NCI-H2196 treated with DMSO at 0.1 percent for 48 hours (cell line): ENCODE results near the gene ATN1.
"Not testable (repeated sequence)": the region's sequence is repeated elsewhere in the genome, so short reads cannot be mapped to it uniquely, and the experiment has no call there.

Experiments
- DNase-seq: peaks from one replicate; lab custom pipeline; 2025; ENCODE audit not compliant: unreplicated experiment; lab: John Stamatoyannopoulos, UW

ATN1 gene

GRCh38 chr12:6904280-6905276 is 23.2 kb upstream of the ATN1 start, which contains the start of gene LRRC23:
Gene LRRC23 (plus strand): TSS chr12:6904822. CDS start chr12:6905634, 812 bp downstream.
- DNase-seq: peak; percentile 76

GRCh38 chr12:6905414-6906040 is 22.2 kb upstream of the ATN1 start:
- no peak for DNase-seq

GRCh38 chr12:6908141-6908540 is 19.6 kb upstream of the ATN1 start:
- not testable (repeated sequence) for DNase-seq

- no peak for DNase-seq
Observed at GRCh38 chr12:6909421-6910145, 18.2 kb upstream of the ATN1 start.

GRCh38 chr12:6912164-6912935 is 15.4 kb upstream of the ATN1 start:
- DNase-seq: no peak

- DNase-seq: peak; percentile 13
Observed at GRCh38 chr12:6914246-6914946, 13.4 kb upstream of the ATN1 start, which contains the start of gene ENO2. Gene ENO2 (plus strand): TSS chr12:6914580. CDS start chr12:6915833, 1,253 bp downstream.

- no peak for DNase-seq
Observed at GRCh38 chr12:6914947-6915788, 12.6 kb upstream of the ATN1 start.

GRCh38 chr12:6915789-6916285 is 11.9 kb upstream of the ATN1 start:
- DNase-seq: no peak

GRCh38 chr12:6916426-6917200 is 11.1 kb upstream of the ATN1 start:
- no peak for DNase-seq

GRCh38 chr12:6917491-6918231 is 10.1 kb upstream of the ATN1 start:
- DNase-seq: no peak

GRCh38 chr12:6919588-6919987 is 8.2 kb upstream of the ATN1 start:
- no peak for DNase-seq

- DNase-seq: no peak
Observed at GRCh38 chr12:6921539-6921938, 6.2 kb upstream of the ATN1 start.

- DNase-seq: no peak
Observed at GRCh38 chr12:6921996-6922946, 5.5 kb upstream of the ATN1 start.

- no peak for DNase-seq
Observed at GRCh38 chr12:6923003-6923732, 4.6 kb upstream of the ATN1 start.

- DNase-seq: no peak
Observed at GRCh38 chr12:6923851-6924250, 3.9 kb upstream of the ATN1 start.

GRCh38 chr12:6925239-6925539 is 2.6 kb upstream of the ATN1 start:
- DNase-seq: no peak
